SK-N-SH (cell line): Measurements from ENCODE around the gene GRIN2A. TPM values are rescaled to one million over a fixed set of nuclear protein-coding genes. Genes with fewer than 3 reads are reported as not detected.

Experiments used
- CTCF ChIA-PET: fragments of 300-600, 350-600 bp; formaldehyde crosslinking; extraction: SDS; loops from one replicate; lab custom pipeline; 2021; lab: Yijun Ruan, JAX
- POLR2A ChIA-PET: fragments of 350-600 bp; sonication (Branson Sonifier 250); formaldehyde crosslinking; extraction: SDS; loops from one replicate; lab custom pipeline; 2020; ENCODE audit warnings: antibody characterized with exemption, inconsistent platforms; lab: Yijun Ruan, JAX
- DNase-seq: peaks from one replicate; pipeline ENCODE4 v3.0.0; 2012
- H2AFZ ChIP-seq: fragments of 200-600 bp; sonication (generic); 2 replicates; pipeline ENCODE4 v1.8.1; 2016; ENCODE audit warnings: antibody characterized with exemption, mild to moderate bottlenecking, low read depth
- H3F3A ChIP-seq: fragments of 200-600 bp; sonication (generic); replicated peaks from 2 replicates; pipeline ENCODE3; 2016; ENCODE audit warnings: antibody characterized with exemption, mild to moderate bottlenecking; ENCODE audit not compliant: insufficient read depth
- H3K27ac ChIP-seq, 2 experiments: fragments of 200-500 bp in 1 of 2; fragments of 200-600 bp in 1 of 2; sonication (Bioruptor generic) in 1 of 2; sonication (generic), shearing (Covaris generic) in 1 of 2; 2 replicates each; pipeline versions ENCODE4 v1.5.1 to v1.6.1; 2014 to 2016; ENCODE audit warnings: low read depth in 2 of 2, inconsistent platforms in 1 of 2, low read length in 1 of 2, mild to moderate bottlenecking in 1 of 2, mixed read lengths in 1 of 2
- H3K27me3 ChIP-seq: fragments of 200-600 bp; sonication (generic), shearing (Covaris generic); 2 replicates; pipeline ENCODE4 v1.6.1; 2016; ENCODE audit warnings: mixed run types; ENCODE audit not compliant: insufficient read depth
- H3K36me3 ChIP-seq, 2 experiments: fragments of 200-500 bp in 1 of 2; fragments of 200-600 bp in 1 of 2; sonication (Bioruptor generic) in 1 of 2; sonication (generic) in 1 of 2; replicated peaks in 1 of 2; 2 replicates each; pipeline versions ENCODE3 to v1.5.1; 2014 to 2016; ENCODE audit warnings: low read length in 1 of 2, mild to moderate bottlenecking in 1 of 2; ENCODE audit not compliant: insufficient read depth in 2 of 2, control insufficient read depth in 1 of 2
- H3K4me1 ChIP-seq, 2 experiments: fragments of 200-500 bp in 1 of 2; fragments of 200-600 bp in 1 of 2; sonication (Bioruptor generic) in 1 of 2; sonication (generic), shearing (Covaris generic) in 1 of 2; 2 replicates each; pipeline versions ENCODE4 v1.5.1 to v1.6.1; 2014 to 2016; ENCODE audit warnings: low read depth in 1 of 2, low read length in 1 of 2, mixed run types in 1 of 2; ENCODE audit not compliant: insufficient read depth in 2 of 2, control insufficient read depth in 1 of 2
- H3K4me2 ChIP-seq: fragments of 200-600 bp; sonication (generic), shearing (Covaris generic); 2 replicates; pipeline ENCODE4 v1.6.1; 2017; ENCODE audit warnings: mixed run types
- H3K4me3 ChIP-seq, 2 experiments: fragments of 200-500 bp in 1 of 2; fragments of 200-600 bp in 1 of 2; sonication (Bioruptor generic) in 1 of 2; sonication (generic), shearing (Covaris generic) in 1 of 2; 2 replicates each; pipeline versions ENCODE4 v1.5.1 to v1.8.1; 2014 to 2016; ENCODE audit warnings: low read depth in 2 of 2, inconsistent platforms in 1 of 2, low read length in 1 of 2, mild to moderate bottlenecking in 1 of 2, mixed read lengths in 1 of 2, moderate library complexity in 1 of 2
- H3K79me2 ChIP-seq: fragments of 200-600 bp; sonication (generic); 2 replicates; pipeline ENCODE4 v1.8.1; 2017; ENCODE audit warnings: mild to moderate bottlenecking; ENCODE audit not compliant: insufficient read depth
- H3K9ac ChIP-seq: fragments of 200-600 bp; sonication (generic); 2 replicates; pipeline ENCODE4 v1.6.1; 2017; ENCODE audit warnings: mixed run types
- H3K9me2 ChIP-seq: fragments of 200-600 bp; sonication (generic); 2 replicates; pipeline ENCODE4 v1.6.1; 2017; ENCODE audit warnings: mixed run types
- H3K9me3 ChIP-seq: fragments of 200-600 bp; sonication (generic); 2 replicates; pipeline ENCODE4 v1.6.1; 2017; ENCODE audit warnings: mixed run types, mild to moderate bottlenecking, moderate library complexity
- H4K20me1 ChIP-seq: fragments of 200-600 bp; sonication (generic); 2 replicates; pipeline ENCODE4 v1.6.1; 2017; ENCODE audit warnings: mild to moderate bottlenecking, mixed run types; ENCODE audit not compliant: insufficient read depth
- CHD2 ChIP-seq: fragments of 150-350 bp; IDR thresholded peaks from 2 replicates; pipeline ENCODE4 v1.6.1; 2018; ENCODE audit warnings: low read length; ENCODE audit not compliant: partially characterized antibody
- ELF1 ChIP-seq: IDR thresholded peaks from 2 replicates; pipeline ENCODE4 v1.4.0; 2012
- FOXJ3 ChIP-seq: sonication (generic); formaldehyde crosslinking; IDR thresholded peaks from 2 replicates; pipeline ENCODE4 v1.5.1; 2020; ENCODE audit warnings: mild to moderate bottlenecking, missing genetic modification reagents
- FOXM1 ChIP-seq: IDR thresholded peaks from 2 replicates; pipeline ENCODE4 v1.4.0; 2012; ENCODE audit warnings: low read depth, mild to moderate bottlenecking
- GABPA ChIP-seq: IDR thresholded peaks from 2 replicates; pipeline ENCODE4 v1.4.0; 2012; ENCODE audit warnings: low read depth, mild to moderate bottlenecking
- JUND ChIP-seq: IDR thresholded peaks from 2 replicates; pipeline ENCODE4 v1.4.0; 2012
- MAX ChIP-seq: IDR thresholded peaks from 2 replicates; pipeline ENCODE4 v1.4.0; 2012; ENCODE audit warnings: low read depth
- MEF2A ChIP-seq: IDR thresholded peaks from 2 replicates; pipeline ENCODE4 v1.4.0; 2012; ENCODE audit warnings: low read depth, borderline replicate concordance
- NFIC ChIP-seq: IDR thresholded peaks from 2 replicates; pipeline ENCODE4 v1.4.0; 2012; ENCODE audit warnings: borderline replicate concordance
- NRF1 ChIP-seq: IDR thresholded peaks from 2 replicates; pipeline ENCODE4 v1.6.1; 2012; ENCODE audit warnings: low read depth, mild to moderate bottlenecking, low read length
- RAD21 ChIP-seq: IDR thresholded peaks from 2 replicates; pipeline ENCODE4 v1.6.1; 2012; ENCODE audit warnings: mild to moderate bottlenecking, low read length
- REST ChIP-seq: IDR thresholded peaks from 2 replicates; pipeline ENCODE4 v1.6.1; 2012; ENCODE audit warnings: mild to moderate bottlenecking, low read depth, low read length, moderate library complexity
- SMC3 ChIP-seq: IDR thresholded peaks from 2 replicates; pipeline ENCODE4 v1.6.1; 2012; ENCODE audit warnings: low read depth, low read length, improper control_type of control experiment
- TEAD4 ChIP-seq: IDR thresholded peaks from 2 replicates; pipeline ENCODE4 v1.4.0; 2012; ENCODE audit warnings: mild to moderate bottlenecking, borderline replicate concordance; ENCODE audit not compliant: insufficient read depth
- USF1 ChIP-seq: IDR thresholded peaks from 2 replicates; pipeline ENCODE4 v1.4.0; 2012; ENCODE audit warnings: low read depth, borderline replicate concordance
- YY1 ChIP-seq: IDR thresholded peaks from 2 replicates; pipeline ENCODE4 v1.4.0; 2012; ENCODE audit warnings: low read depth, mild to moderate bottlenecking
- WGBS: methylation state at CpG from one replicate; pipeline ENCODE4 v1.1.6; 2017; ENCODE audit warnings: low lambda C conversion rate; 5-methylcytosine and 5-hydroxymethylcytosine counted together
- polyA plus RNA-seq, 3 experiments: library from polyadenylated mRNA; depleted of rRNA; stranded (reverse); fragments of >200 nt; gene quantifications; 2 replicates each; pipeline ENCODE4 v1.2.3, GENCODE V29; 2012

GRIN2A gene
- polyA plus RNA-seq, 1 of the 3 experiments (the other 2 are of a cell fraction), result not detected

GRCh38 chr16:9864461-9864860 lies 317.8 kb downstream of the GRIN2A start:
- no peaks in the 10 kb centered on the region for H3K27me3 ChIP-seq
- ChIA-PET CTCF (no interaction called here), POLR2A (no interaction called here)
- H2AFZ ChIP-seq, result no peak overlapping the region
- no peak overlapping the region for H3K4me3 ChIP-seq
- H3K79me2 ChIP-seq, result no peaks in the 10 kb centered on the region
- H4K20me1 ChIP-seq, result no peaks in the 10 kb centered on the region
- no peak for DNase-seq
- H3K9me2 ChIP-seq, result no peaks in the 10 kb centered on the region
- WGBS, result 50% methylated on average over 3 of the region's 3 CpGs
- H3K9me3 ChIP-seq, result no peaks in the 10 kb centered on the region
- no peak overlapping the region for H3K27ac ChIP-seq
- H3K4me2 ChIP-seq, result no peak overlapping the region
- no peaks in the 10 kb centered on the region for H3K36me3 ChIP-seq
- TF ChIP-seq CHD2, result no peak
- no peak for TF ChIP-seq FOXJ3 (CRISPR knock-in tag)
- no peak for TF ChIP-seq NFIC
- TF ChIP-seq USF1, result no peak
- no peak for TF ChIP-seq ELF1
- no peak for TF ChIP-seq MAX
- no peak for TF ChIP-seq YY1
- no peaks in the 10 kb centered on the region for H3K4me1 ChIP-seq
- no peak overlapping the region for H3K9ac ChIP-seq
- no peaks in the 10 kb centered on the region for H3F3A ChIP-seq

GRCh38 chr16:9862327-9862726 lies 319.9 kb downstream of the GRIN2A start:
- CTCF ChIA-PET, result no interaction called here
- no peak overlapping the region for H2AFZ ChIP-seq
- no peaks in the 10 kb centered on the region for H3K27me3 ChIP-seq
- H3K4me2 ChIP-seq, result no peak overlapping the region
- H3F3A ChIP-seq, result no peaks in the 10 kb centered on the region
- POLR2A ChIA-PET, result no interaction called here
- DNase-seq, result no peak
- H3K9me3 ChIP-seq, result peaks cover 4% of the 10 kb centered on the region; the same call in 1 of the 2 replicates
- 9% methylated on average over 4 of the region's 4 CpGs for whole genome bisulfite sequencing
- H3K9me2 ChIP-seq, result no peaks in the 10 kb centered on the region
- H3K79me2 ChIP-seq, result no peaks in the 10 kb centered on the region
- no peaks in the 10 kb centered on the region for H3K36me3 ChIP-seq
- TF ChIP-seq USF1, result no peak
- no peak for TF ChIP-seq FOXJ3 (CRISPR knock-in tag)
- TF ChIP-seq RAD21, result no peak
- no peak for TF ChIP-seq FOXM1
- no peak for TF ChIP-seq CHD2
- no peak for TF ChIP-seq NRF1
- no peak for TF ChIP-seq TEAD4
- H3K4me3 ChIP-seq, result no peak overlapping the region
- H3K4me1 ChIP-seq, result no peaks in the 10 kb centered on the region
- no peak overlapping the region for H3K27ac ChIP-seq
- no peaks in the 10 kb centered on the region for H4K20me1 ChIP-seq
- H3K9ac ChIP-seq, result no peak overlapping the region

- no peak overlapping the region for H3K9ac ChIP-seq
- no peaks in the 10 kb centered on the region for H3K4me1 ChIP-seq
- no peak for DNase-seq
- ChIA-PET POLR2A (no interaction called here), CTCF (no interaction called here)
- H3K27me3 ChIP-seq, result no peaks in the 10 kb centered on the region
- H3K4me3 ChIP-seq, result no peak overlapping the region
- H4K20me1 ChIP-seq, result no peaks in the 10 kb centered on the region
- H3K4me2 ChIP-seq, result no peak overlapping the region
- H3K27ac ChIP-seq, result no peak overlapping the region
- H3K9me3 ChIP-seq, result peaks cover 4% of the 10 kb centered on the region; the same call in 1 of the 2 replicates
- H3K9me2 ChIP-seq, result no peaks in the 10 kb centered on the region
- H3K36me3 ChIP-seq, result no peaks in the 10 kb centered on the region
- H3K79me2 ChIP-seq, result no peaks in the 10 kb centered on the region
- H2AFZ ChIP-seq, result no peak overlapping the region
- WGBS, result 58% methylated on average over 2 of the region's 2 CpGs
- no peaks in the 10 kb centered on the region for H3F3A ChIP-seq
- TF ChIP-seq GABPA (no peak), RAD21 (no peak), USF1 (no peak), JUND (no peak), REST (no peak), SMC3 (no peak), MEF2A (no peak)
These were observed 321.4 kb downstream of the GRIN2A start for GRCh38 chr16:9860876-9861275.
